ENCODE results near the gene WDR41. TPM values are rescaled to one million over a fixed set of nuclear protein-coding genes. Genes with fewer than 3 reads are reported as not detected.

Gene WDR41
- total RNA-seq, 1 experiment from 2014 or later: 43.6 TPM

DNA sequence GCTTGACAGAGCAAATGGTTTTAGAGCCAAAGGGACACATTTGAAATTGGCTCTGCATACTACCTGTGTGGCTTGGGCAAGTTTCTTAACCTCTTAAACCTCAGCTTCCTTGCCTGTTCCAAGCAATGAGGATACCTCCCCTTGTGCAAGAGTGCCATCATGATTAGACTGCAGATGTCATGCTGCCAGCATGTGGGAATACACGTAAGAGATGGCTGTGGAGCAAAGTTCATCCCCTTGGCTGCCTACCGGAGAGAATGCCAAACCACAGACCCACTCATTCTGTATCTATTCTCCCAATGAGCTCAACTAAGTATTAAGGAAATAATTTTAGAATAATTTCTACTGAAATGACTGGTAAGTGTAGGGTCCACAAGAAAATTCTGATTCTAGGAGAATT, 101.3 kb downstream of the WDR41 start:
- no peaks in the 10 kb centered on the region for H4K20me1 ChIP-seq (ENCODE audit: control insufficient read depth, insufficient read depth, insufficient read length)
- H3K27ac Mint-ChIP-seq: no peak overlapping the region

More for the DNA sequence above, 101.3 kb downstream of the WDR41 start:
- no peak overlapping the region for H2BK12ac ChIP-seq (ENCODE audit: insufficient read length, low read depth, low read length)
- no peaks in the 10 kb centered on the region for H3K79me2 ChIP-seq (ENCODE audit: insufficient read depth, low read length)
- no peak overlapping the region for H3K14ac ChIP-seq (ENCODE audit: insufficient read depth, low read length)
- no peak overlapping the region for H4K91ac ChIP-seq (ENCODE audit: insufficient read length, low read depth, low read length)
- H3K9me3 ChIP-seq (ENCODE audit: control insufficient read depth, low read depth, low read length): no peaks in the 10 kb centered on the region
- no peak overlapping the region for H3K4me2 ChIP-seq (ENCODE audit: insufficient read depth, insufficient read length, low read length)
- no peak overlapping the region for H2BK120ac ChIP-seq (ENCODE audit: low read depth, low read length, poor library complexity, severe bottlenecking)
- H3T11ph ChIP-seq (ENCODE audit: low read length): no peak overlapping the region
- peaks cover 0 to 8% (median 0%) of the 10 kb centered on the region in 3 experiments; a peak in 2 of 7 replicates for H3K36me3 Mint-ChIP-seq (ENCODE audit: insufficient read depth in 1 of 3, low read depth in 3 of 3)
- peaks cover 0 to under 1% of the 10 kb centered on the region in 2 experiments; a peak in 2 of 4 replicates for H3K4me1 Mint-ChIP-seq
- no peak overlapping the region for H3K23ac ChIP-seq (ENCODE audit: insufficient read length, low read depth, low read length)
- H3K18ac ChIP-seq (ENCODE audit: insufficient read length, low read depth, low read length): no peak overlapping the region
- H2BK15ac ChIP-seq (ENCODE audit: low read depth, low read length): no peak overlapping the region
- H3K27me3 ChIP-seq (ENCODE audit: insufficient read depth, low read length): no peaks in the 10 kb centered on the region
- H3K23me2 ChIP-seq (ENCODE audit: insufficient read length, low read depth, low read length, poor library complexity, severe bottlenecking): no peaks in the 10 kb centered on the region
- no peak for DNase-seq
- no peak overlapping the region for H3K56ac ChIP-seq (ENCODE audit: insufficient read length, low read depth, low read length)
- no peak overlapping the region for H2BK20ac ChIP-seq (ENCODE audit: low read depth, low read length, poor library complexity, severe bottlenecking)
- TF ChIP-seq, protein P1, sequence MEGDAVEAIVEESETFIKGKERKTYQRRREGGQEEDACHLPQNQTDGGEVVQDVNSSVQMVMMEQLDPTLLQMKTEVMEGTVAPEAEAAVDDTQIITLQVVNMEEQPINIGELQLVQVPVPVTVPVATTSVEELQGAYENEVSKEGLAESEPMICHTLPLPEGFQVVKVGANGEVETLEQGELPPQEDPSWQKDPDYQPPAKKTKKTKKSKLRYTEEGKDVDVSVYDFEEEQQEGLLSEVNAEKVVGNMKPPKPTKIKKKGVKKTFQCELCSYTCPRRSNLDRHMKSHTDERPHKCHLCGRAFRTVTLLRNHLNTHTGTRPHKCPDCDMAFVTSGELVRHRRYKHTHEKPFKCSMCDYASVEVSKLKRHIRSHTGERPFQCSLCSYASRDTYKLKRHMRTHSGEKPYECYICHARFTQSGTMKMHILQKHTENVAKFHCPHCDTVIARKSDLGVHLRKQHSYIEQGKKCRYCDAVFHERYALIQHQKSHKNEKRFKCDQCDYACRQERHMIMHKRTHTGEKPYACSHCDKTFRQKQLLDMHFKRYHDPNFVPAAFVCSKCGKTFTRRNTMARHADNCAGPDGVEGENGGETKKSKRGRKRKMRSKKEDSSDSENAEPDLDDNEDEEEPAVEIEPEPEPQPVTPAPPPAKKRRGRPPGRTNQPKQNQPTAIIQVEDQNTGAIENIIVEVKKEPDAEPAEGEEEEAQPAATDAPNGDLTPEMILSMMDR (conservative IDR thresholded peaks at IDR 0.05): no peak
- peaks cover 2% of the 10 kb centered on the region; the same call in 1 of the 2 replicates for H3K27me3 Mint-ChIP-seq (ENCODE audit: low read depth)
- no peak overlapping the region for H2AFZ ChIP-seq (ENCODE audit: low read length)
- H3K9me3 Mint-ChIP-seq: peaks cover 3% of the 10 kb centered on the region in 2 experiments; a peak in 2 of 5 replicates
- H4K8ac ChIP-seq (replicated peaks; ENCODE audit: insufficient read length, low read depth, low read length): no peak overlapping the region
- no peak overlapping the region for H3K27ac ChIP-seq (ENCODE audit: insufficient read length, low read depth, low read length)
- H3K4ac ChIP-seq (ENCODE audit: low read depth, low read length): no peak overlapping the region
- no peaks in the 10 kb centered on the region for H3K79me1 ChIP-seq (ENCODE audit: insufficient read depth, low read depth, low read length, poor library complexity, severe bottlenecking)
- no peak overlapping the region for H3K9ac ChIP-seq (ENCODE audit: extremely low read depth, insufficient read length, low read length)
- no peak overlapping the region for H4K5ac ChIP-seq (ENCODE audit: insufficient read length, low read depth, low read length)
- no peak overlapping the region for H2BK5ac ChIP-seq (ENCODE audit: insufficient read length, low read length)
- no peak overlapping the region for H3K4me3 Mint-ChIP-seq
- H2AK5ac ChIP-seq (ENCODE audit: insufficient read length, low read length): no peak overlapping the region
- no CpG with 5 or more reads among the region's 2 CpGs for WGBS (ENCODE audit: extremely low coverage, insufficient read length, low lambda C conversion rate)
- no peaks in the 10 kb centered on the region for H3K4me1 ChIP-seq (ENCODE audit: insufficient read depth, low read length)
